NCI-H187 (cell line): Measurements from ENCODE around the gene RICTOR.

Source experiments
- DNase-seq, 2 experiments: peaks; one replicate each; lab custom pipeline; 2025; lab: John Stamatoyannopoulos, UW

The RICTOR gene

GRCh38 chr5:39092581-39093351 lies 18.6 kb upstream of the RICTOR start:
- DNase-seq, result no peak

GRCh38 chr5:39091940-39092580 lies 17.9 kb upstream of the RICTOR start:
- DNase-seq, result no peak

GRCh38 chr5:39083968-39084367 lies 9.8 kb upstream of the RICTOR start:
- no peak for DNase-seq

GRCh38 chr5:39082995-39083394 lies 8.8 kb upstream of the RICTOR start:
- DNase-seq, result no peak

- peak in 1 of 2 experiments; percentile 13 for DNase-seq
These were observed 6.5 kb upstream of the RICTOR start for GRCh38 chr5:39080597-39081204.

- no peak for DNase-seq
These were observed 6.0 kb upstream of the RICTOR start for GRCh38 chr5:39080168-39080567.

- DNase-seq, result no peak
These were observed 4.9 kb upstream of the RICTOR start for GRCh38 chr5:39079147-39079546.

- no peak for DNase-seq
These were observed 2.8 kb upstream of the RICTOR start for GRCh38 chr5:39076757-39077728.

GRCh38 chr5:39076101-39076756 lies 2.0 kb upstream of the RICTOR start:
- no peak for DNase-seq

- no peak for DNase-seq
These were observed 507 bp downstream of the RICTOR start for GRCh38 chr5:39073767-39074016.

GRCh38 chr5:39072925-39073766 lies 1.1 kb downstream of the RICTOR start:
- peak in 1 of 2 experiments; percentile 4 for DNase-seq

- DNase-seq, result no peak
These were observed 6.1 kb downstream of the RICTOR start for GRCh38 chr5:39068099-39068498.

- DNase-seq, result no peak
These were observed 9.7 kb downstream of the RICTOR start for GRCh38 chr5:39064450-39064849.

- no peak for DNase-seq
These were observed 11.2 kb downstream of the RICTOR start for GRCh38 chr5:39063037-39063436.

- DNase-seq, result no peak
These were observed 11.7 kb downstream of the RICTOR start for GRCh38 chr5:39062530-39062929.

- DNase-seq, result no peak
These were observed 12.1 kb downstream of the RICTOR start for GRCh38 chr5:39062104-39062503.

- DNase-seq, result no peak
These were observed 15.1 kb downstream of the RICTOR start for GRCh38 chr5:39059064-39059463.

GRCh38 chr5:39058178-39058921 lies 15.8 kb downstream of the RICTOR start:
- DNase-seq, result no peak

GRCh38 chr5:39057734-39058133 lies 16.5 kb downstream of the RICTOR start:
- DNase-seq, result no peak

- DNase-seq, result no peak
These were observed 18.3 kb downstream of the RICTOR start for GRCh38 chr5:39055768-39056398.
